K562 (cell line): ENCODE results near the gene PAQR7. TPM values are rescaled to one million over a fixed set of nuclear protein-coding genes. Genes with fewer than 3 reads are reported as not detected.

Experiments
- ATAC-seq: fragments of 200-7000 bp; cut with Tn5 transposase; 3 replicates; pipeline ENCODE4 v1.9.1; 2020; ENCODE audit warnings: moderate library complexity
- BruUV-seq: library from RNA; stranded (reverse); fragments of 400-500 nt; replicated peaks from 2 replicates; lab custom pipeline; 2021; lab: Mats Ljungman, UMichigan
- CTCF ChIA-PET: fragments of 300-600 bp; formaldehyde crosslinking; extraction: SDS; loops from one replicate; lab custom pipeline; 2021; ENCODE audit warnings: low intra/inter-chr PET ratio; lab: Yijun Ruan, JAX
- POLR2A ChIA-PET: fragments of 300-600, 350-650 bp; sonication (Branson Sonifier 250); formaldehyde crosslinking; extraction: SDS; loops from one replicate; lab custom pipeline; 2021; ENCODE audit warnings: antibody characterized with exemption, inconsistent platforms; lab: Yijun Ruan, JAX
- DNase-seq, 4 experiments: peaks; one replicate each; pipeline versions ENCODE4 v3.0.0 to v3.0.0-alpha.2; 2011 to 2018; ENCODE audit warnings: low spot score in 3 of 4, mixed read lengths in 3 of 4; ENCODE audit errors: extremely low read depth in 1 of 4
- FAIRE-seq: peaks from 2 replicates; lab custom pipeline; 2011; peaks lifted over from hg19 to GRCh38; lab: Jason Lieb, UNC
- H2AFZ ChIP-seq: 2 replicates; pipeline ENCODE4 v1.6.0; 2011; ENCODE audit warnings: low read depth, low read length, control low read depth, inconsistent platforms
- H3K27ac ChIP-seq: fragments of 200-600 bp; 3 replicates; pipeline ENCODE4 v1.8.0; 2011; ENCODE audit warnings: low read depth, mild to moderate bottlenecking, control low read depth, inconsistent platforms, low read length, moderate library complexity, mixed read lengths; ENCODE audit errors: extremely low read depth
- H3K27me3 ChIP-seq, 2 experiments: fragments of 300-600 bp in 1 of 2; 2 replicates in 1 of 2; 3 replicates in 1 of 2; pipeline versions ENCODE4 v1.6.0 to v1.8.0; 2011; ENCODE audit warnings: inconsistent platforms in 2 of 2, low read length in 2 of 2, mild to moderate bottlenecking in 1 of 2, mixed read lengths in 1 of 2, moderate library complexity in 1 of 2; ENCODE audit not compliant: control insufficient read depth in 2 of 2, insufficient read depth in 2 of 2
- H3K36me3 ChIP-seq: fragments of 300-600 bp; 3 replicates; pipeline ENCODE4 v1.8.0; 2011; ENCODE audit warnings: mild to moderate bottlenecking, low read length, inconsistent platforms; ENCODE audit not compliant: control insufficient read depth, insufficient read depth
- H3K4me1 ChIP-seq, 2 experiments: fragments of 200-600 bp in 1 of 2; replicated peaks in 1 of 2; 2 replicates in 1 of 2; 3 replicates in 1 of 2; pipeline versions ENCODE4 v1.5.1 to v1.8.0; 2011; ENCODE audit warnings: inconsistent platforms in 2 of 2, low read length in 2 of 2, mild to moderate bottlenecking in 1 of 2, mixed read lengths in 1 of 2, moderate library complexity in 1 of 2; ENCODE audit not compliant: control insufficient read depth in 2 of 2, insufficient read depth in 2 of 2
- H3K4me2 ChIP-seq: 2 replicates; pipeline ENCODE4 v1.6.1; 2011; ENCODE audit warnings: low read length, control low read depth, inconsistent platforms, mixed read lengths; ENCODE audit not compliant: insufficient read depth
- H3K4me3 ChIP-seq: fragments of 200-600 bp; sonication (generic), shearing (Covaris generic); 2 replicates; pipeline ENCODE4 v1.5.1; 2016; ENCODE audit warnings: control low read depth, inconsistent platforms
- H3K79me2 ChIP-seq: fragments of 200-600 bp; 3 replicates; pipeline ENCODE4 v1.8.0; 2011; ENCODE audit warnings: low read length, inconsistent platforms; ENCODE audit not compliant: control insufficient read depth, insufficient read depth
- H3K9ac ChIP-seq, 2 experiments: 2 replicates each; pipeline versions ENCODE4 v1.6.0 to v1.6.1; 2011; ENCODE audit warnings: low read depth in 2 of 2, low read length in 2 of 2, control low read depth in 1 of 2, inconsistent platforms in 1 of 2, mild to moderate bottlenecking in 1 of 2, mixed read lengths in 1 of 2; ENCODE audit not compliant: insufficient read depth in 1 of 2
- H3K9me1 ChIP-seq: one replicate; pipeline ENCODE4 v1.6.0; 2011; ENCODE audit warnings: inconsistent platforms, mild to moderate bottlenecking, low read length, moderate library complexity; ENCODE audit not compliant: control insufficient read depth, insufficient read depth
- H3K9me3 ChIP-seq: replicated peaks from 2 replicates; pipeline ENCODE4 v1.5.1; 2011; ENCODE audit warnings: low read depth, low read length, inconsistent platforms; ENCODE audit not compliant: control insufficient read depth, insufficient read depth
- H4K20me1 ChIP-seq: replicated peaks from 2 replicates; pipeline ENCODE4 v1.6.1; 2011; ENCODE audit warnings: low read length, inconsistent platforms, mixed read lengths; ENCODE audit not compliant: control insufficient read depth, insufficient read depth
- ARID3A ChIP-seq: IDR thresholded peaks from 2 replicates; pipeline ENCODE4 v1.6.1; 2012; ENCODE audit warnings: low read depth, low read length, improper control_type of control experiment, borderline replicate concordance
- CREBBP ChIP-seq: IDR thresholded peaks from one replicate; pipeline ENCODE4 v1.6.1; 2012; ENCODE audit warnings: low read depth, mild to moderate bottlenecking, control low read depth, inconsistent platforms, low read length
- E2F4 ChIP-seq: sonication (generic); formaldehyde crosslinking; IDR thresholded peaks from 2 replicates; pipeline ENCODE4 v1.8.0; 2022; ENCODE audit warnings: mild to moderate bottlenecking, low read depth, missing genetic modification reagents
- ETV1 ChIP-seq: fragments of 450-650 bp; conservative IDR thresholded peaks from 2 replicates; pipeline ENCODE4 v1.6.1; 2016; ENCODE audit warnings: missing genetic modification characterization, control low read depth, low read depth, missing compliant biosample characterization
- FOXP1 ChIP-seq: sonication (generic); formaldehyde crosslinking; IDR thresholded peaks from 2 replicates; pipeline ENCODE4 v1.8.0; 2022; ENCODE audit warnings: mild to moderate bottlenecking, missing genetic modification reagents
- MEF2D ChIP-seq: conservative IDR thresholded peaks from 2 replicates; pipeline ENCODE4 v1.6.1; 2016; ENCODE audit warnings: low read depth, missing genetic modification characterization, missing compliant biosample characterization
- MTA3 ChIP-seq: fragments of 450-650 bp; formaldehyde crosslinking; IDR thresholded peaks from 2 replicates; pipeline ENCODE4 v1.6.1; 2017; ENCODE audit warnings: mild to moderate bottlenecking, borderline replicate concordance
- PCBP1 ChIP-seq: fragments of 200-400 bp; formaldehyde crosslinking; IDR thresholded peaks from 2 replicates; pipeline ENCODE4 v1.6.1; 2018; ENCODE audit warnings: mild to moderate bottlenecking, low read depth, low read length; ENCODE audit not compliant: poor library complexity, severe bottlenecking
- SP2 ChIP-seq: IDR thresholded peaks from 2 replicates; pipeline ENCODE4 v1.6.1; 2011; ENCODE audit warnings: mild to moderate bottlenecking, low read depth, low read length, moderate library complexity; ENCODE audit not compliant: poor library complexity, severe bottlenecking; ENCODE audit errors: extremely low read depth
- THRB ChIP-seq: fragments of 450-650 bp; formaldehyde crosslinking; conservative IDR thresholded peaks from 2 replicates; pipeline ENCODE4 v1.4.0; 2022; ENCODE audit warnings: mild to moderate bottlenecking, missing genetic modification characterization
- ZHX1 ChIP-seq: fragments of 150-350 bp; conservative IDR thresholded peaks from 2 replicates; pipeline ENCODE4 v1.6.1; 2014; ENCODE audit warnings: low read length
- ZNF79 ChIP-seq: fragments of 250-450 bp; sonication (Bioruptor Pico); IDR thresholded peaks from 2 replicates; pipeline ENCODE4 v1.4.0; 2020; ENCODE audit warnings: low read depth, mild to moderate bottlenecking, moderate library complexity
- WGBS: fragments of 100-300 bp; shearing (Covaris generic); methylation state at CpG from one replicate; pipeline ENCODE4 v1.1.6; 2016; ENCODE audit warnings: low coverage, mixed read lengths; ENCODE audit not compliant: insufficient coverage; ENCODE audit errors: missing lambda C conversion rate; 5-methylcytosine and 5-hydroxymethylcytosine counted together
- in situ Hi-C: fragments of 300-500 bp; cut with MboI; formaldehyde crosslinking; loops from 4 replicates; pipeline ENCODE4 v1.15.0; 2018; ENCODE audit warnings: inconsistent platforms, mixed read lengths
- intact Hi-C: fragments of 100-400 bp; cut with micrococcal nuclease; formaldehyde crosslinking; loops from 2 replicates; pipeline ENCODE4 v1.14.2; 2022
- polyA plus RNA-seq, 8 experiments: library from polyadenylated mRNA; depleted of rRNA in 4 of 8; stranded (reverse) in 5 of 8; unstranded in 3 of 8; fragments of >200 nt; fragmentation: Nextera tagmentation in 2 of 8; fragmentation: Illumina TruSeq in 1 of 8; extraction: Ambion mirVana in 2 of 8; extraction: Trizol in 1 of 8; gene quantifications; 2 replicates each; pipeline versions ENCODE4 v1.2.1 to v1.2.3, GENCODE V29; 2011 to 2014; ENCODE audit warnings: inconsistent platforms in 1 of 8, missing spikeins in 1 of 8
- total RNA-seq, 7 experiments: library from RNA; depleted of rRNA in 6 of 7; stranded (reverse); fragments of >200 nt in 6 of 7; fragmentation: Illumina TruSeq in 2 of 7; extraction: Trizol in 2 of 7; gene quantifications; 2 replicates each; pipeline versions ENCODE4 v1.2.1 to v1.2.3, GENCODE V29; 2011 to 2021; ENCODE audit warnings: low replicate concordance in 1 of 7

PAQR7 gene
- total and polyA plus RNA-seq, 9 of the 15 experiments (the other 6 are each of a cell fraction or from before 2014, with no cell fraction given): 1.1 to 5.2 (median 2.6) TPM

- WGBS: 55% methylated on average over 11 of the region's 11 CpGs
- peaks cover 8 to 55% of the 10 kb centered on the region in 2 experiments for H3K4me1 ChIP-seq
- peaks cover 4% of the 10 kb centered on the region; the same call in 1 of the 3 replicates for H3K36me3 ChIP-seq
- FAIRE-seq (no peak), ATAC-seq (no peak), DNase-seq (no peak)
- no peaks in the 10 kb centered on the region for H3K9me1 ChIP-seq
- H3K9me3 ChIP-seq: no peaks in the 10 kb centered on the region
- H3K4me3 ChIP-seq: no peak overlapping the region
- H3K27ac ChIP-seq: no peak overlapping the region
- ChIA-PET CTCF (interaction anchor here (0.7 kb wide), 2 partner anchors 184 to 512 kb away, joined by 3 read pairs; partner anchors contain the start of gene PAFAH2), POLR2A (no interaction called here)
- BruUV-seq: no TSS peak
- intact Hi-C loops (no loop called here), in situ Hi-C loops (loop anchor here (10.0 kb wide), 1 partner anchor 408 kb away; no protein-coding TSS in a partner anchor)
- H4K20me1 ChIP-seq: peaks cover 4% of the 10 kb centered on the region; the same call in 1 of the 2 replicates
- H3K79me2 ChIP-seq: peaks cover under 1% of the 10 kb centered on the region; the same call in 1 of the 3 replicates
- no peak overlapping the region for H2AFZ ChIP-seq
- no peak overlapping the region for H3K4me2 ChIP-seq
- no peak overlapping the region for H3K9ac ChIP-seq
- H3K27me3 ChIP-seq: no peaks in the 10 kb centered on the region
- no peak for TF ChIP-seq FOXP1 (CRISPR knock-in tag)
- TF ChIP-seq MEF2D (tag): no peak
- no peak for TF ChIP-seq ETV1 (tag)
- no peak for TF ChIP-seq CREBBP
- no peak for TF ChIP-seq THRB
- no peak for TF ChIP-seq SP2
- TF ChIP-seq ARID3A: no peak
- TF ChIP-seq ZHX1: no peak
- no peak for TF ChIP-seq MTA3
- TF ChIP-seq PCBP1: no peak
- TF ChIP-seq E2F4 (CRISPR knock-in tag): no peak
- TF ChIP-seq ZNF79 (CRISPR knock-in tag): no peak
Measured at GRCh38 chr1:25813071-25813733, 62.3 kb downstream of the PAQR7 start.
